ENCODE results near the gene MCRIP1. TPM values are rescaled to one million over a fixed set of nuclear protein-coding genes. Genes with fewer than 3 reads are reported as not detected.

The MCRIP1 gene
- total RNA-seq, 1 experiment from 2014 or later, result 35.6 TPM

GRCh38 chr17:81860756-81861568, 27.9 kb upstream of the MCRIP1 start:
- POLR2A ChIA-PET, result interaction anchor here (0.6 to 2.5 kb wide), 21 partner anchors 9 to 437 kb away, joined by 3 to 27 read pairs (median 5); partner anchors contain the start of genes ARHGDIA, ARL16, CENPX and FASN
- peak overlapping the region; percentile 89 for H3K4me3 Mint-ChIP-seq (ENCODE audit: unreplicated experiment)
- H3K4me1 Mint-ChIP-seq (ENCODE audit: insufficient read depth, unreplicated experiment), result peaks cover 33% of the 10 kb centered on the region
- CTCF ChIA-PET, result no interaction called here
- intact Hi-C loops (cut with micrococcal nuclease), result loop anchor here (10.0 kb wide), 1 partner anchor 54 kb away; the partner anchor contains the start of genes PCYT2 and SIRT7
- H3K9me3 Mint-ChIP-seq (ENCODE audit: unreplicated experiment), result no peaks in the 10 kb centered on the region
- DNase-seq (ENCODE audit: unreplicated experiment), result peak; percentile 100
- no peaks in the 10 kb centered on the region for H3K27me3 Mint-ChIP-seq (ENCODE audit: insufficient read depth, unreplicated experiment)
- peak overlapping the region; percentile 98 for H3K27ac Mint-ChIP-seq (ENCODE audit: low read depth, unreplicated experiment)
- H3K36me3 Mint-ChIP-seq (ENCODE audit: insufficient read depth, unreplicated experiment), result peaks cover 82% of the 10 kb centered on the region
- TF ChIP-seq CTCF (IDR thresholded peaks at IDR 0.05; ENCODE audit: unreplicated experiment), result no peak
- BruUV-seq (replicated peaks), result TSS peak; percentile 59

GRCh38 chr17:81859906-81860755, 27.0 kb upstream of the MCRIP1 start, which contains the start of gene P4HB:
P4HB (minus strand) TSS chr17:81860535; CDS start chr17:81860471, 64 bp downstream.
- Mint-ChIP-seq H3K36me3 (ENCODE audit: insufficient read depth, unreplicated experiment) (peaks cover 82% of the 10 kb centered on the region), H3K27me3 (ENCODE audit: insufficient read depth, unreplicated experiment) (no peaks in the 10 kb centered on the region), H3K27ac (ENCODE audit: low read depth, unreplicated experiment) (peak within 1 kb of the TSS; percentile 98), H3K4me3 (ENCODE audit: unreplicated experiment) (peak within 1 kb of the TSS; percentile 89), H3K4me1 (ENCODE audit: insufficient read depth, unreplicated experiment) (peaks cover 37% of the 10 kb centered on the region), H3K9me3 (ENCODE audit: unreplicated experiment) (no peaks in the 10 kb centered on the region)
- peak; percentile 13 for DNase-seq (ENCODE audit: unreplicated experiment)
- TF ChIP-seq CTCF (IDR thresholded peaks at IDR 0.05; ENCODE audit: unreplicated experiment), result no peak
- BruUV-seq (replicated peaks), result no TSS peak
- ChIA-PET POLR2A (interaction anchor here (0.6 to 2.5 kb wide), 31 partner anchors 9 to 633 kb away, joined by 3 to 27 read pairs (median 6); partner anchors contain the start of genes ARHGDIA, ARL16, CENPX and FASN), CTCF (interaction anchor here (0.6 kb wide), 1 partner anchor 259 kb away, joined by 3 read pairs; no protein-coding TSS in a partner anchor)
- intact Hi-C loops (cut with micrococcal nuclease), result loop anchor here (10.0 kb wide), 1 partner anchor 55 kb away; the partner anchor contains the start of genes PCYT2 and SIRT7

- Mint-ChIP-seq H3K9me3 (ENCODE audit: unreplicated experiment) (no peaks in the 10 kb centered on the region), H3K27me3 (ENCODE audit: insufficient read depth, unreplicated experiment) (no peaks in the 10 kb centered on the region), H3K36me3 (ENCODE audit: insufficient read depth, unreplicated experiment) (peaks cover 85% of the 10 kb centered on the region), H3K4me1 (ENCODE audit: insufficient read depth, unreplicated experiment) (peaks cover 37% of the 10 kb centered on the region), H3K27ac (ENCODE audit: low read depth, unreplicated experiment) (peak overlapping the region; percentile 79), H3K4me3 (ENCODE audit: unreplicated experiment) (peak overlapping the region; percentile 89)
- no peak for DNase-seq (ENCODE audit: unreplicated experiment)
- intact Hi-C loops (cut with micrococcal nuclease), result no loop called here
- POLR2A ChIA-PET, result interaction anchor here (0.6 to 1.7 kb wide), 14 partner anchors 11 to 634 kb away, joined by 3 to 19 read pairs (median 6); partner anchors contain the start of genes ARHGDIA, CENPX, DCXR and HGS
- TF ChIP-seq CTCF (IDR thresholded peaks at IDR 0.05; ENCODE audit: unreplicated experiment), result no peak
- BruUV-seq (replicated peaks), result TSS peak; percentile 56
- CTCF ChIA-PET, result interaction anchor here (0.6 kb wide), 1 partner anchor 258 kb away, joined by 3 read pairs; no protein-coding TSS in a partner anchor
Observed at GRCh38 chr17:81858967-81859905, 26.1 kb upstream of the MCRIP1 start.

Measured in MCF 10A (cell line).